HPDE6-E6E7 (cell line): ENCODE data around the gene CPNE7.

ENCODE experiments used
- DNase-seq: peaks from one replicate; pipeline ENCODE4 v3.0.0; 2011; ENCODE audit warnings: missing footprints; ENCODE audit errors: extremely low spot score

The CPNE7 gene

GRCh38 chr16:89602952-89603590 lies 27.5 kb downstream of the CPNE7 start:
- DNase-seq: no peak

- DNase-seq: no peak
Observed at GRCh38 chr16:89604764-89605163, 29.2 kb downstream of the CPNE7 start.

DNA sequence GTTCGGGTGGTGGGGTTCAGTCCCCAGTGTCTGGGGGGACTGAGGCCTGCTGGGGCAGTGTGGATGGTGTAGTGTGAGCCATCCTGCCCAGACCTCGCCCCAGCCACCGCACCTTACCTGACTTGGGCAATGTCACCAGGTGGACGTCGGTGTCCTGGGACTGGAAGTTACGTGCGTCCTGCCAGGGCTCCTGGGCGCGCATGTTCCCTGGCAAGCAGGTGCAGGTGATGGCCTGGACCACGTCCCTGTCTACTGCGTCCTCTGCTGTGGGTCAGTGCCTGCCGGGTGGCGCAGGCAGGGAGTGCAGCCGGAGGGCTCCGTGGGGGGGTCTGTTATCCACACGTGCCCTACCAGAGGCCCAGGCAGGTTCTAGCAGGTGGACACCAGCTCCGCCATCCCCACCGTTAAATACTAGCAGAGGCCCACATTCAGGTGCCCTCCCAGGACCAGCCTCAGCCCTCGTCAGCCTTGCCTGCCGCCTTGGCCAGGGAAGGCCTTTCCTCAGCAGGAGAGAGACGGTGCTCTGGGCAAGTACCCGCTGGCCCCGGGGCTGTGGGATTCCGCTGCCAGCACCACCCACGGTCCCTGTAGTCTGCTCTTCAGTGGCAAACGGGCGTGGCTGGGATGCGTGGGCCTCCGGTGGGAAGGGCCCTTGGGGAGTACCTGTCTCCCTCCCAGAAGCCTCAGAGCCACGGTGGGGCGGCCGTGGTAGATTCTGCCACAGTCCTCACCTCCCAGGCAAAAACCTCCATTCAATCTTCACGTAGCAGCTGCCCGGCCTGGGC lies 29.8 kb downstream of the CPNE7 start:
- no peak for DNase-seq

DNA sequence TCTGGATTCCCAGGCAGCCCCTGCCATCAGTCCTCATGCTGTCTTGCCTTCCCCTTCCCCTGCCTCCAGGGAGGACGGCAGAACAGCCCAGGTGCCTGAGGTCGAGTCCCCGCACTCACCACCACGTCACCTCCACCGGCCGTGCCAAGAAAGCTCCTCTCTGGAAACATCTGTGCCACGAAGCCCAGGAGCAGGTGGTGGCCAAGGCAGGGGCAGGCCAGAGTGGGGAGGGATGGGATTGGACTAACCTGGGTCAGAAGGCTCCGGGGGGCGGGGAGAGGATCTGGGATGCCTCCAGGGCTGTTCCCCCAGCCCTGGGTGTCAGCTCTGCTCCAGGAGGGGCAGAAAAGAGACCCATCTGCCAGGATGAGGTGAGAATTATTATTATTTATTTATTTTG lies 30.4 kb downstream of the CPNE7 start:
- DNase-seq: no peak

GRCh38 chr16:89607453-89607852 lies 31.9 kb downstream of the CPNE7 start:
- DNase-seq: no peak

DNA sequence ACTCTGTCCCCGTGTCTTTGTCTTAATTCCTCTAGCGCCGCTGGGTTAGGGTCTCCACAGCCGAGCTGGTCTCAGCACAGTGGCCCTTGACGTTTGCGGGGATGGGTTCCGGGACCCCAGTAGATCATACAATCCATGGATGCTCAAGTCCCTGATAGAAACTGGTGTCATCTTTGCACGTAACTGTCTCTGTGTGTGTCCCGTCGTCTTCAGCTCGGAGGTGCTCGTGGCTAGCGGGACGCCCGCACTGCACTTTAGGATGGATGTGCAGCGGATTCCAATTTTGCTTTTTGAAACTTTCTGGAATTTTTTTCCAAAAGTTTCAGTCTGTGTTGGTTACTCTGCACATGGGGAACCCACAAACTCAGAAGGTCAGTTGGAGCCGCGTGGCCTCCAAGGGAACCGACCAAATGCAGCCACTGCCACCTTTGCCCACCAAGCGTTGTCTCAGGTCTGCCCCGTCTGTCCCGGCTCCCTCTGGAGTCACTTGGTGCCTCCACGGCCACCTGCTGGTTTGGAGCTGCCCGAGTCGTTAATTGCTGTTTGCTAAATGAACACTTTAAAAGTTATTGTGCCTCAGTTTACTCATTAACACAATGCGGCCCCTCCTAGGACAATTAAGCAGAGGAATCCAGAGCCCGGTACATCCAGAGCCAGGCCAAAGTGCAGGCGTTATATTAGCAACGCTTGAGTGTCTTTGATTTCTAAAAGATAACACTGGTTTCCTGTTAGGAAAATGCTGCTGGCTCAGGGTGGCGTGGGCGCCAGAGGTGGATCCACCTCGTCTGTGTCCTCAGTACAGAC lies 32.6 kb downstream of the CPNE7 start:
- DNase-seq: no peak

- no peak for DNase-seq
Observed at GRCh38 chr16:89610108-89610453, 34.5 kb downstream of the CPNE7 start.

DNA sequence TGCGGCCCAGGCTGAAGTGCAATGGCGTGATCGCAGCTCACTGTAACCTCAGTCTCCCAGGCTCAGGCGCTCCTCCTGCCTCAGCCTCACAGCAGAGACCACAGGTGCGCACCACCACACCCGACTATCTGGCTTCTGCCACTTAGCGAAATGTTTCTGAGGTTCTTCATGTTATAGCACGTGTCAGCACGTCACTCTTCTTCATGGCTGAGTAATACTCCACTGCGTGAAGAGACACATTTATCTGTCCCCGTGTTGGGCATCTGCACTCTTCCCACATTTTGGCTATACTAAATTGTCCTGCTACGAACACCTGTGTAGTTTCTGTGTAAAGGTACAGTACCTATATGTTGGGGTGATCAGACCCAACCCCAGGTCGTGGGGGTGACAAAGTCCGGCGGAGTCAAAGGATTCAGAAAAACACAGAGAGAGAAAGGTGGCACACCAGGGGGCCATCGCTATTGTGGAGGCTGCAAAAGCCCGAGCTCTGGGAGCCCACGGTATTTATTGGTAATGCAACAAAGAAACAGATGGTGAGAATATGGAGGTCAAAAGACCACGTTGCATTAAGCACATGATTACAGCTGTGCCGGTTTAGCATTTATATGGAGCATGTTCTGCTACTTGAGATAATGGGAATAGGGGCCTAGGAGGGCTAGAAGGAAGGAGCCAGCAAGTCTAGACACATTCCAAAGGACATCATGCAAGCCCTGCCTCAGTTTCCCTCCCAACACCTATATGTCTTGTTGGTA lies 37.0 kb downstream of the CPNE7 start:
- no peak for DNase-seq

DNA sequence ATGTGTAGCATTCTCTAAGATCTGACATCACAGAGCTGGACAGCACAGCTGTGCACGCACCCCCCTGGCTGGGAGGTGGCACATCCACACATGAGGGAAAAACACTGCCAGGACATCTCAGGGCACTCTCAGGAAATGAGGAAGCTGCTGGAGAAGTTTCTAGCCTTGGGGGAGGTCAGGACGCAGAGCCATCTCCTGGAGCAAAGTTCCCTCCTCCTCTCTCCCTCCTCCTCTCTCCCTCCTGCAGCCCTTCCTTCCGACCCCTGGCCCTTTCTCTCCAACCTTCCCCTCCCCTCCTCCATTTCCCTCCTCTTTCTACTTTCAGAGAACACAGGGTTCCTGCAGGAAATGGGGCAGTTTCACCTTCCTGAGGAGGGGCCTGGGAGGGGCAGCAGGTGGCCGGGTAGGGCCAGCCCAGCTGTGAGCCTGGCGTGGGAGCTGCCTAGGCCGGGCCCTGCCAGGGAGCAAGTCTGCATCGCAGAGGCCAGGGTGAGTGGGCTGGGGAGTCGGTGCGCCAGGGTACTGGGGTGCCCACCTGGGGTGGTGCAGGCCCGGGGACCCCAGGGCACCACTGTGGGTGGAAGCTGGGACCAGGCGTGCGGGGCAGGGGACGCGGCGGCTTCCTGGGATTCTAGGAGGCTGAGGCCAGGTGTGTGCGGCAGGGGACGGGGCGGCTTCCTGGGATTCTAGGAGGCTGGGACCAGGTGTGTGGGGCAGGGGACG lies 37.8 kb downstream of the CPNE7 start, which contains the start of gene DPEP1:
Gene DPEP1, plus strand, starts transcription at position 412 of the 723 bp plus-strand sequence. CDS start 16,769 bp downstream, outside the sequence.
- no peak for DNase-seq

DNA sequence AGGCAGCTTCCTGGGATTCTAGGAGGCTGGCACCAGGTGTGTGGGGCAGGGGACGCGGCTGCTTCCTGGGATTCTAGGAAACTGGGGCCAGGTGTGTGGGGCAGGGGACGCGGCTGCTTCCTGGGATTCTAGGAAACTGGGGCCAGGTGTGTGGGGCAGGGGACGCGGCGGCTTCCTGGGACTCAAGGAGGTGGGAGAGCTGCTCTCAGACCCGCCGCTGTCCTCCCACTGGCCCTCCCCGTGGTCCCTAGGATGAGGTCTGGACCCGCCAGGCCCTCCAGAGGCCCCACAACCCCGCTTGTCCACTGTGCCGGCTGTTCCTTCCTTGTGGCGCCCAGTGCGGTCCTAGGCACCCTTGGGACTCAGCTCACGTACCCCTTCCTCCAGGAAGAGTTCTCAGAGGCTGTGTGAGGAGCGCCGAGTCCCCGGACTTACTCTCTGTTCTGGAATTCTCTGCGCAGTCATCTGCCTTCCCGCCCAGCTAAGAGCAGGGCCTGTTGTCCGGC lies 38.4 kb downstream of the CPNE7 start:
- no peak for DNase-seq

GRCh38 chr16:89615176-89615575 lies 39.6 kb downstream of the CPNE7 start:
- no peak for DNase-seq

DNA sequence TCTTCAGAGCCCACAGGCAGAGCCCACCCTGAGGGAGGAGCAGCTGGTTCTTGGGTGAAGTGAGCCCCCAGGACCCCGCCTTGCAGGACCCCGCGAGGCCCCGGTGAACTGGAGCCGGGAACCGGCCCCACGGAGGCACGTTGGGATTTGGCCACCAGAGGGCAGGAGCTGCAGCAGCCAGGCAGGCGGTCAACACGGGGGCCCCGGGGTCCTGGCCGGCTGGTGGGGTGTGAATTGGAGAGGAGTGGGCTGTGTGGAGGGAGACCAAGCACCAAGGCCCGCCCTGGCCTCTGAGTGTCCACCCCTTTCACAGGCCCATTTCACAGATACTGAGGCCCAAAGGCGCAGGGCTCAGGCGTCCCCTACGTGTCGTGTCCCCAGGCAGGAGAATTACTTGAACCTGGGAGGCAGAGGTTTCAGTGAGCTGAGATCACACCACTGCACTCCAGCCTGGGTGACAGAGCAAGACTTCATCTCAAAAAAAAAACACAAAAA lies 40.1 kb downstream of the CPNE7 start:
- no peak for DNase-seq

GRCh38 chr16:89616623-89617022 lies 41.1 kb downstream of the CPNE7 start:
- no peak for DNase-seq

- DNase-seq: no peak
Observed at GRCh38 chr16:89617036-89617435, 41.5 kb downstream of the CPNE7 start.

- DNase-seq: no peak
Observed at GRCh38 chr16:89618109-89618998, 42.8 kb downstream of the CPNE7 start.

GRCh38 chr16:89619840-89620239 lies 44.3 kb downstream of the CPNE7 start:
- DNase-seq: no peak

GRCh38 chr16:89620406-89620841 lies 44.9 kb downstream of the CPNE7 start:
- DNase-seq: no peak

GRCh38 chr16:89621136-89621697 lies 45.7 kb downstream of the CPNE7 start:
- no peak for DNase-seq

GRCh38 chr16:89621698-89622409 lies 46.3 kb downstream of the CPNE7 start:
- DNase-seq: no peak
